COLO829 (cell line): ENCODE results near the gene B4GALT6.

Experiments used
- DNase-seq: peaks from one replicate; pipeline ENCODE4 v3.0.0; 2012; ENCODE audit warnings: low spot score

The B4GALT6 gene

DNA sequence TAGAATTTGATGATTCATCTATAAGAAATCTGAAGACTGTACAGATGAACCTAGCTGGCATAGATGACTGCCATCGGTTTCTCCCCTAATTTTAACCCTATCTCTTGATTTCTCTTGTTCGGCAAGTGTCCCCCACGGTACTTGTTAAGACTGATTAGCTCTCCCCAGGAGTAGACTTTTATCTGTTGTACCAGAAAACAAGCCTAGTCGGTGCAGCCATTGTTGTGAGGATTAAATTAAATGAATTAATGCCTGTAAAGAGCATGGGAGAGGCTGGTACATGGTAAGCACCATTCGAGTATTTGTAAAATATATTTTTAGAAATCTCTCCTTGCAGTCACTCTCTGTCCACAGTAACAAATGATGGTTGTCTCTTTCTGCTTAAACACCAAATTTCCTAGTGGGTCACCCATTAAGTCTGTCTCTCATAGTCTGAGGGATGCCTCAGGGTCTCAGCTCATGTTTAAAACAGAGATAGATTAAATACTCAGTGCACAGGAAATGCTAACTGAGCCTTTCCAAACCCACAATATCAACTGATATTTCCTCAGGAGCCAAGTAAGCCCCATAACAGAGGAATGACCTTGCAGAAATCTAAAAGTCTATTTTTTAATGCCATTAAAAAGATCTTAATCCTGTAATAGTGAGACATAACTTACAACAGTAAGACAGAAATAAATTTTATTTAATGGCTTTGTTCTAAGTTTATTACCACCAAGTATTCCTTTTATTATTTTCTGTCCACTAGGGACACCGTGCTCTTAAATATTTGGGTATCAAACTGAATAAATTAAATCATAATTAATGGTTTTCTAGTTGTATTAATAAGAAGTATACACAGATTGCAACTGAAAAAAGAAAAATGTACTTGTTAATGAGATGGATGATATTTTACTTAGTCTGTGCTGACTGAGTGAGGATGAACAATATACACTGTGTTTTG, 2.9 kb upstream of the B4GALT6 start:
- DNase-seq = no peak

DNA sequence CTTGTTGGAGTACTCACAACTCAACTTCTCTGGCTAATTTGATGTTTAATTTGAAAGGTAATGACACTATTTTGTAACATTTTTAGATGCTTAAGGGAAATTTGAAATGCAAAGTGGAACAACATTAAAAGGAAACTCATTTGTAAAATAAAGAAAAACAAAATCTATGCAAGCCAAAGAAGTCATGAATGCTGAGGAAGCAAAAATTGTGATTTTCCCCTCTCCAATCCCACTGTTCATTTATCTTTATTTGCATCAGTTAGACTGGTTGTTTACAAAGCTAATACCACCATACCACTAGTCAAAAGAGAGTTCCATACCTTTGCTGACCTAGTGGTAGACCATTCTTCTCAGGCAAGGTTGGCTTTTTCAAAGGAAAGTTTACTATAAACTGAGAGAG, 2.2 kb upstream of the B4GALT6 start:
- no peak for DNase-seq

- no peak for DNase-seq
Observed at GRCh38 chr18:31685097-31686082, 1.0 kb upstream of the B4GALT6 start.

DNA sequence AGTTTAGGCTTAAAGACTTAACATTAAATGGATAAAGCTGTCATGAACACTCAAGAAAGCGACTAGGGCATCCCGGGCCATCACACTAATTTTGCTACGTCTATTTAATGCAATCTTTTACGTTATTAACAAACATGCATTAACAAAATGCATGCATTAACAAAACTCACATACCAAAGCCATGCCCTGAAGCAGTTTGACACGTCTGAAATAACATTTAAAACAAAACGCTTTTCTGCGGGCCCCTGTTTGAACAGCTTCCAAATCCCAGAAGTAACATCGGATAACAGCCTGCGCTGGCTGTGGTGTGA, 458 bp downstream of the B4GALT6 start:
- DNase-seq = no peak

DNA sequence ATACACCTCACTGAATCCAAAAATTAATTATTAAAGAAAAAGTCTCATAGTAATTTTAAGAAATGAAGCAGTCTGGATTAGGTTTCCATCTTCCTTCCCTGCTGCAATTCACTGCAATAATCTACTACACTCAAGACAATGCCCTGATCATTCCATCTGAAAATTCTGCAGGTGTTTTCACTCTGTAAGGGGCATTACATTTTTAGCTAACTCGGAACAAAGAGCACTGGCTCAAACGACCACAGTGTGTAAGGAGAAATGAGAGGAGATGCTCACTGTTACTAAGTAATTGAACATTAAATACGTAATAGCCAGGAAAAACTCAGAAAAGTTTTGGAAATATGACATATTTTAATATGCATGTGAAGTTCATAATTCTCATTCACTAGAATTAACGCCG, 1.3 kb downstream of the B4GALT6 start:
- no peak for DNase-seq

DNA sequence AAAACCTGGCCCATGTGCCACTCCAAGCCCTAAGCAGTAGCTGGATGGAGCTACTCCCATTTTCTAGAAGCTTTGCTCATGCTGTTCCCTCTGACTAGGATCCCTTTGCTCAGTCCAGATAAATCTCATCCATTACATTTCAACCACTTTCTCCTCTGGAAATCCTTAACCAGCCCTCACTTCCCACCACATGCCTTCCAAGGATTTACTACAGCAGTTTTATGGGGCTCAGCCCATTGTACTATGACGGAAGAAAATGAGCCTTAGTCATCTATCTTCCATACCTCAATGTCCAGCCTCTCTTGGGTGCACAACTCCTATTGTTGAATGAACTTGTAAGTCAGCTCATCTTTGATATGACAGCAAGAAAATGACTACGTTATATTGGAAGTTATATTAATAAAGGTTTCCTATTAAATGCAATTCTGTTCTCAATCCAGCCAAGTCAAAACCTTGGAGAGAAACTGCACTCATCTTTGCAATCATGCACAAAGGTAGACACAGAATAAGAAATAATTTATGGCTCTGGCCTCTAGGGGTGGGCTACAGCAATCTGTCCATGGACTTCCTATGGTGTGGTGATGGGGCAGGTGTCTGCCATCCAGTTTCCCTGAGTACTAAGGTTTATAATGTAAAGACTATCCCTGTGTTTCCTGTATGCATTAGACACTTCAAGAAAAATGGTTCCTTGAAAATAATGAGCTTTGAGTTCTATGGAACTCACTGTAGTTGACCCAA, 3.4 kb downstream of the B4GALT6 start:
- DNase-seq = no peak

GRCh38 chr18:31680433-31680811, 4.0 kb downstream of the B4GALT6 start:
- no peak for DNase-seq

DNA sequence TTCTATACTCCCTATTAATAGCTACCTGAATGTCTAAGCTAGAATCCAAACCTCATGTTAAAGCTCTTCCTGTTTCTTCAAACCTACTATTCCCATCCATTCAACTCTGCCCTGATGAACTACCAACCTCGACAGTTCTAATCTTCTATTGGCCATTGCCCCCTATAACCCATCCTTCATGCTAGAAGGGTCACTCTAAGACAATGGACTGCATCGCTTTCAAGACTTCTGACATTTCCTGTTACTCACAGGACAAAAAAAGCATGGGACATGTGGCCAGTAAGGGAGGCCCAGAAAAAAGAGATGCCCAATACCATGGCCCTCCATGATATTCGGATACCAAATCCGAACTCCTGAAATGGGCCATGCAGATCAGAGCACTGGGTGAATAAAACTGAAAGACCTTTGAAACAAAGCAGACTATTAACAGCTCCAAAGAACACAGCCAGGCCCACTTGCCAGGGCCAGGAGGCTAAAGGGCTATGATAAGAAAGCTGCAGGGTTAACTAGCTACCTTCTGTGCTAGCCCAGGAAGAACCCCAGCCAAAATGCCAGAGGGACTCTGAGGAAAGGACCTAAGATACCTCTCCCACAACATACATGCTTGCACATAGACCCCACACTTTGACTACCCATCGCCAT, 4.5 kb downstream of the B4GALT6 start:
- no peak for DNase-seq

DNA sequence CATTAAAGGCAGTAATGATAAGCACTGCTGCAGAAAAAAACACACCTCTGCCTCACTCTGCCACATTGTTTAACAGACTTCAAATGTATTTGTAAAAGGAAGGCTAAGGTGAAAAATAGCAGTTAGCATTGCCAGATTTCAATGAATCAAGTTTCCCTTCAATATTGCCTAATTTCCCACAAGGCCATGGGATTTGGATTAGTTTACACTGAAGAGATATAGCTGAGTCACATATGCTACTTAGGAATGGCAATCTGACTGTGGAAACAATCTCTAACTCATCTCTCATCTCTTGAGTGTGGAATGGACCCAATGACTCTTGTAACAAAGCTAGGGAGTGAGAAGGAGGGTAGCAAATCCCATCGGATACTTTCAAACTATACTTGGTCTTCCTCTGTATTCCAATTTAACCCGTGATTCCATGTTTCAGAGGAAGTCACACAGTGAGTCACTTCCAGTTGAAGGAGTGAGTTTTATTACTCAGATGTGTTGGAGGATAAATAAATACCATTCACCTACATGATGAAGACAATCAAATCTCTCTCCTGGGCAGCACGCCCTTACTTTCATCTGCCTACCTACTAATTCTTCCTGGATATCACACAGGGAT, 5.1 kb downstream of the B4GALT6 start:
- peak; percentile 55 for DNase-seq

DNA sequence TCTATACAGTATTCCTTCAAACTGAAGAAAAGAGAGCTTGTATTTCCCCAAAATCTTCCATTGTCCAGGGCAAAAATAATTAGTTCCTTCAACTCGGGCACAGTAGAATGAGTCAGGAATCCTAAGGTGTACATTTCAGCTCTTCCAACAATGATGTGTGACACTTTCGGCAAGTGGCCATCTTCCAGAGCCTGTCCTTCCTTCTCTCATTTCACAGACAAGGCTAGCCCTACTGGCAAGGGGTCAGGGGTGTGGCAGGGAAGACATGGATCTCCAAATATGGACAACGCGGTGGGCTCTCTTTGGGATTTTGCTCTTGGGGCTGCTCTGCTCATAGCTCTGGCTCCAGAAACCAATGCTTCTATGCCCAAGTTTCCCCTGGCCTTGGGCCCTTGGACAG, 6.0 kb downstream of the B4GALT6 start:
- no peak for DNase-seq

DNA sequence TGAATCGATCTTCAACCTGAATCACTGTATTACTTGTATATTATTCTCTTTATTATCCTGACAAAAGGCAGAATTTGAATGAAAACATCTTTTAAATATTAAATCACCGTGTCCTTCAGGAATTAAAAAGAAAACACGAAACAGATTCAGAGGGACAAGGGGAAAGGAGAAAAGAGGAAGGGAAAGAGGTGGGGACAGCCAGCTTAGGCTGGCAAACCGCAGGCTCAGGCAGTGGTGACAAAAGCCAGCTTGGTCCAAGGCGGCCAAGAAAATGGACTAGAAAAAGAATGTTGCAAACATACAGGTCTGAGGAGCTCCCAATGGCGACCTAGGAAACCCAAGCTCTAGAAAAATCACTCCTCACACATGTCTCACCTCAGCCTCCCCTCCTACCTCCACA, 6.8 kb downstream of the B4GALT6 start:
- no peak for DNase-seq

DNA sequence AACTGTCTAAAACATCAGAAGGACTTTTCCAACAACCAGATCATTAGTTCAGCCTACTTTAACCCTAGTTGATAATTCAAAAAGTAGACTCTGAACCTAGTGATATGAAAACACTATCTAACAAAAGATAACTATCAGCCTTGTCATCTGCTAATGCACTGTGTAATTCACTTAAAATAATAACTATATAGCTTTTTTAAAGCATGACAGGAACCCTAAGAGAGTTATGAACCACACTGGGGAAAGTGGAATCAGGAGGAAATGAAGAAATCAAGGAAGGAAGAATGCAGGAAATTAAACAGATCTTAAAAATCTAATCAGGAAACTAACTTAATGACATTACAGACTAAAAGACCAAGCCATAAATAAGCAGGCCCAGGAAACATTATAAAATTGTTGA, 9.0 kb downstream of the B4GALT6 start:
- no peak for DNase-seq

DNA sequence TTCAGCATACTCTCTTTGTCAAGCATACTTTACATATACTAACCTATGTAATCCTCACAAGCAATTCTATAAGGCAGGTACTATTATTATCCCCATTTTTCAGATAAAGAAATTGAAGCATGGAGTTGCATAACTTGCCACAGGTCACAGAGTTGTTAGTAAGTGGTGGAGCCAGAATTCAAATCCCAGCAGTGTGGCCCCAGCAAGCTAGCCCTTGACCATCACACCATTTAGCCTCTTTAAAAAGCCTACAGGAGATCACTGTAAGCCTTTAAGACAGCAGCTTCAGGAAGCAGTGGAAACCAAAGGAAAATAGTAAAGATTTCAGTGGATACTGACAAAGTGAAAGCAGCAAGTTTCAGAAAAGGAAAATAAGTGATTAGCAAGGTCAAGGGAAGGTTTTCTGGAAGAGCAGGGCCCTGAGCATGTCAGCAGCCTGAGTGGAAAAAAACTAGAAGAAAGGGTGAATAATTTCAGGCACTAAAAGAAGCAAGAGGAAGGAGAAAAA, 11.7 kb downstream of the B4GALT6 start:
- DNase-seq = no peak

DNA sequence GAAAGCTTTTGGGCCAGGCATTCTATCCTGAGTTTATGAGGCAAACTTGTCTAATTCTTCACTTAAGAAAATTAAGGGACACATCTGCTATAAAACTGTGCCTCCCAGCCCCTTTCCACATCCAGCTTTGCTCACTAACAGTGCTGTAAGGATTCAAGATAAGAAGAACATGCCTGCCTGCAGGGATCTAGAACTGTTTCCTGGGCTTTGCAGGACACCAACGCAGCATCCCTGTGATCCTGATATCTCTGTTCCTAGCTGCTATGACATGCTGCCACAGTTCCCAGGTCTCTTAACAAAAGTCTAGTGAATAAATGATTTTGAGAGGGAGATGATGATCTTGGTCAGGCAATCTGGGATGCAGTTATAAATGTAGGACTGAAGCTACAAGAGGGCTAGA, 12.4 kb downstream of the B4GALT6 start:
- DNase-seq = no peak

GRCh38 chr18:31669541-31669940, 14.8 kb downstream of the B4GALT6 start:
- no peak for DNase-seq

DNA sequence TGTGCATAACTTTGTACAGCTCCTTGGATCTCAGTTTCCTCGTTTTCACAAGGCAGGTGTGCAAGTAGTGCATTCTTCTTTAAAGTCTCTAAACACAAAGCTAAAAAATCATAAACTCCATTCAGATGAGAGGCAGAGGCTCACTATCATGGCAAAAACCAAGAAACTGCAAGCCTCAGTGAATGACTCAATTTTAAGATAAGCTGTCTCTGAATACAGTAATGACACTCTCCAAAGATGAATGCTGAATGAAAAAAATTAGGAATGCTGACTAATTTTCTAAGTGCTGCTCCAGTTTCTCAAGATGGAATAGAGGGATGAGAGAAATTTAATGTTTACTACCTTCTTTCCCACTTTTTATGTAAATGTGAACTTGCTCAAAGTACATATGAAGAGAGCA, 17.2 kb downstream of the B4GALT6 start:
- peak; percentile 68 for DNase-seq

DNA sequence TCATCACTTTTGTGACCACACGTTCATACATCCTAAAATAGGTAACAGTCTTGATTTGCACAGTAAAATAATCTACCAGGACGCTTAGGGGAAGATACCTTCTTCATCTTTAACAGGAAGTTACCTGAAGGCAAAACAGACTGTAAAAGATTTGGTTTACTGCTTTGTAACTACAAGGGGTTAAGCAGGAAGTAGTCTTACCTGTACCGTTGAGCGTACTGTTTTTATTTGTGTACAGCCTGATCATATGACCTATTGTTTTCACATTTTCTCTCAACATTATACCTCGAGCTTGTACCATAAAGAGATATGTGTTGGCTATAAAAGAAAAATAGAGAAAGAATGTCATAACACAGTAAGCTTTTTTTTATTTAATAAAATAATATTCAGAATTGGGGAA, 18.3 kb downstream of the B4GALT6 start:
- no peak for DNase-seq

DNA sequence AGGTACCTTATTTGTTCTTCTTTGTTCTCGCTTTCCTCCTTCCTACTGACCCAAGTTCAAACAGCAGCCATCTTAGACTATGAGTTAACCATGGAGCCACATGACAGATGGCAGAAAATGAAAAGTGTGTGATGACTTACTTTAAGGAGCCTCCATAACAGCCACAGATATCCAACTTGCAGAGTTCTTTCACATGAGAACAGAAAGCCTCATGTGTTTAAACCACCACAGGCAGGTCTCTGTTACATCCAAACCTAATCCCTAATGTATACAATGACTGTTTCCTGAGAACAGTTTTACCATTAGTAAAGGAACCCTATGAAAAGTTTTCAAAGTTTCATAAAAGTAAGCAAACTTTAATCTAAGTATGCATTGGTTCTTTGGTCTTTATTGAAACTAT, 20.3 kb downstream of the B4GALT6 start:
- DNase-seq = no peak

DNA sequence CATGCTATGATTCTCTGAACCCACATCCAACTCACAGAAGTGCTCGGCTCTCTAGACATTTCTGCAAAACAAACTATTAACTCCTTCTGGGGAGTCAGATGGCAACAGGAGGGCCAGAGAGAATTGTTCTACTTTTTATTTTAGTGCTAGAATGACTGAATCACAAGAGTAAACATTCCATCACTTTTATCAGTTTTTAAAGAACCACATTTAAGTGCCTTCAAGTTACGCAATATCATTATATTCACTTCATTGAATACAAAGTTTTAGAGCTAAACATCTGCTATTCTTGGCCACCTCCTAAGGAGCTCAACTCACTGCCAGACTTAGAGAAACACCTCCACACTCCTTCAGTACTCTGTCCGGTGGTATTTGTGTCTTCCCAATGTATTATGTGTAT, 22.4 kb downstream of the B4GALT6 start:
- no peak for DNase-seq

DNA sequence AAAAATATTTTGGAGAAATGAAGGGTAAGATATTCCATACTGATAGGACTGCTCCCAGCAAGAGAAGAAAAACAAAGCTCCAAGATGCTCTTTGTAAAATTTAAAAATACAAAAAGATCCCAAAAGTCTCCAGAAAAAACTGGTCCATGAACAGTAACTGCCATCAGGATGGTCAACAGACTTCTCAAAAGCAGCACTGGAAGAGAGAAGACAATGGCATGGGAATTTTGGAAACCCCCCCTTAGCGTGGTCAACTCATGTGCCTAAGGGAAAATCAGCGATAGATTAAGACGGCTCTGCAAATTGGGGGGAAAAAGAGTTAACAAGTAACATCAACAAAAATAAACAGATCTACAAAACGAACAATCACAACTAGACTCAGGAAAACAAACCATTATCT, 23.6 kb downstream of the B4GALT6 start:
- no peak for DNase-seq

DNA sequence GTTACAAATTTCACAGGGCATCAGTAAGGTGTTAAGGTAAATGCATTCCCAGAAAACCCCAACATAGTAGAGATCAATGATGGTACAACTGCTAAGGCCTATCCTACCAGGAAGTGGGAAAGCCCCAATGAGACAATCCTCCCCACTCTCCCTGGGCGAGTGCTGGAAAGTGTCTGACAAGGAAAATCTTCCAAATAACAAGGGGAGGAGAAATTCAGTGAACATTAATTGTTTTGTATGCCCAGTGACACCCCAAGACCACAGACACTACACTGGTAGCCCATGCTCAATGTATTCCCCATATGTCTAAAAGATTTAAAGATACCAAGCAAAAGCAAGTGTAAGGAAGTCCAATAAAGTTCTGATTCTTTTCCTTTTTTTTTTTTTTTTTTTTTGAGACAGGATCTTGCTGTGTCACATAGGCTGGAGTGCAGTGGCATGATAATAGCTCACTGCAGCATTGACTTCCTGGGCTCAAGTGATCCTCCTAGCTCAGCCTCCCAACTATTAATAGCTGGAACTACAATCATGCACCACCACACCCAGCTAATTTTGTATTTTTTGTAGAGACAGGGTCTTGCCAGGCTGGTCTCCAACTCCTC, 24.7 kb downstream of the B4GALT6 start:
- no peak for DNase-seq
